GM12878 (cell line): ENCODE measurements around the gene TAS2R60. TPM values are rescaled to one million over a fixed set of nuclear protein-coding genes. Genes with fewer than 3 reads are reported as not detected.

ENCODE experiments used
- ATAC-seq: fragments of 200-7000 bp; cut with Tn5 transposase; 3 replicates; pipeline ENCODE4 v1.9.1; 2020; ENCODE audit warnings: mild to moderate bottlenecking, moderate library complexity
- BruUV-seq: library from RNA; stranded (reverse); fragments of 400-500 nt; replicated peaks from 2 replicates; lab custom pipeline; 2021; lab: Mats Ljungman, UMichigan
- CTCF ChIA-PET: fragments of 300-600 bp; sonication (Branson Sonifier 250); formaldehyde crosslinking; extraction: SDS; loops from one replicate; lab custom pipeline; 2021; ENCODE audit warnings: inconsistent platforms; lab: Yijun Ruan, JAX
- POLR2A ChIA-PET: fragments of 350-600 bp; formaldehyde crosslinking; extraction: SDS; loops from one replicate; lab custom pipeline; 2021; ENCODE audit warnings: inconsistent platforms; lab: Charles Lee
- RAD21 ChIA-PET: fragments of 300-600 bp; sonication (Branson Sonifier 250); formaldehyde crosslinking; loops from one replicate; lab custom pipeline; 2023; ENCODE audit warnings: antibody characterized with exemption; ENCODE audit not compliant: unreplicated experiment; lab: Charles Lee
- SMC1A ChIA-PET: fragments of 300-600 bp; sonication (Branson Sonifier 250); formaldehyde crosslinking; loops from one replicate; lab custom pipeline; 2023; ENCODE audit not compliant: unreplicated experiment, uncharacterized antibody; lab: Charles Lee
- DNase-seq: peaks from one replicate; pipeline ENCODE4 v3.0.0-alpha.2; 2011; ENCODE audit warnings: low read depth, low spot score
- FAIRE-seq: peaks from 3 replicates; lab custom pipeline; 2011; peaks lifted over from hg19 to GRCh38; lab: Jason Lieb, UNC
- H2AFZ ChIP-seq: 2 replicates; pipeline ENCODE4 v1.6.0; 2011; ENCODE audit warnings: low read depth, low read length, control low read depth; ENCODE audit not compliant: control insufficient read depth
- H3K27ac ChIP-seq: 2 replicates; pipeline ENCODE4 v1.5.1; 2011; ENCODE audit warnings: control low read depth; ENCODE audit not compliant: control insufficient read depth, insufficient read depth
- H3K27me3 ChIP-seq, 2 experiments: replicated peaks in 1 of 2; 2 replicates each; pipeline versions ENCODE4 v1.6.0 to v1.6.1; 2011; ENCODE audit warnings: low read length in 1 of 2; ENCODE audit not compliant: control insufficient read depth in 2 of 2, insufficient read depth in 2 of 2
- H3K36me3 ChIP-seq, 2 experiments: 2 replicates each; pipeline ENCODE4 v1.5.1; 2011; ENCODE audit warnings: low read length in 1 of 2; ENCODE audit not compliant: control insufficient read depth in 2 of 2, insufficient read depth in 2 of 2
- H3K4me1 ChIP-seq: 2 replicates; pipeline ENCODE4 v1.6.1; 2011; ENCODE audit warnings: mild to moderate bottlenecking, low read length, moderate library complexity, mixed read lengths; ENCODE audit not compliant: control insufficient read depth, insufficient read depth
- H3K4me2 ChIP-seq: 2 replicates; pipeline ENCODE4 v1.6.0; 2011; ENCODE audit warnings: control low read depth; ENCODE audit not compliant: control insufficient read depth, insufficient read depth
- H3K4me3 ChIP-seq: fragments of 200-600 bp; sonication (generic); 2 replicates; pipeline ENCODE4 v1.5.1; 2016
- H3K79me2 ChIP-seq: 2 replicates; pipeline ENCODE4 v1.6.0; 2011; ENCODE audit warnings: low read length; ENCODE audit not compliant: control insufficient read depth, insufficient read depth
- H3K9ac ChIP-seq: 2 replicates; pipeline ENCODE4 v1.8.0; 2011; ENCODE audit warnings: low read length, control low read depth, mixed read lengths; ENCODE audit not compliant: control insufficient read depth, insufficient read depth
- H3K9me3 ChIP-seq: replicated peaks from 3 replicates; pipeline ENCODE4 v1.5.1; 2011; ENCODE audit warnings: mild to moderate bottlenecking, low read length; ENCODE audit not compliant: control insufficient read depth, insufficient read depth
- H4K20me1 ChIP-seq: 2 replicates; pipeline ENCODE4 v1.6.0; 2011; ENCODE audit not compliant: control insufficient read depth, insufficient read depth
- CREB1 ChIP-seq: IDR thresholded peaks from 2 replicates; pipeline ENCODE4 v1.6.1; 2012; ENCODE audit warnings: low read depth, mild to moderate bottlenecking, inconsistent platforms
- EZH2 ChIP-seq: IDR thresholded peaks from 2 replicates; pipeline ENCODE4 v1.6.1; 2012; ENCODE audit warnings: low read depth, mild to moderate bottlenecking, control low read depth, inconsistent platforms, low read length, borderline replicate concordance; ENCODE audit not compliant: control insufficient read depth
- MYB ChIP-seq: fragments of 150-350 bp; IDR thresholded peaks from 2 replicates; pipeline ENCODE4 v1.6.1; 2014; ENCODE audit warnings: mild to moderate bottlenecking, low read depth, low read length, borderline replicate concordance
- NR2F1 ChIP-seq: fragments of 450-650 bp; conservative IDR thresholded peaks from 2 replicates; pipeline ENCODE4 v1.6.1; 2017; ENCODE audit warnings: mild to moderate bottlenecking
- SRF ChIP-seq, 2 experiments: IDR thresholded peaks; 2 replicates each; pipeline ENCODE4 v1.6.1; 2011; ENCODE audit warnings: low read depth in 2 of 2, low read length in 2 of 2, mild to moderate bottlenecking in 1 of 2, moderate library complexity in 1 of 2
- SUZ12 ChIP-seq: fragments of 200-600 bp; sonication (generic); IDR thresholded peaks from one replicate; pipeline ENCODE4 v1.6.1; 2018; ENCODE audit warnings: antibody characterized with exemption, mild to moderate bottlenecking; ENCODE audit not compliant: unreplicated experiment
- TCF12 ChIP-seq: IDR thresholded peaks from 2 replicates; pipeline ENCODE4 v1.6.1; 2011; ENCODE audit warnings: low read depth, mild to moderate bottlenecking, low read length
- WGBS: methylation state at CpG from one replicate; pipeline ENCODE4 v1.1.6; 2016; ENCODE audit warnings: low lambda C conversion rate; ENCODE audit not compliant: insufficient replicate concordance, insufficient coverage; ENCODE audit errors: missing lambda C conversion rate; 5-methylcytosine and 5-hydroxymethylcytosine counted together
- in situ Hi-C: fragments of 300-500 bp; cut with MboI; formaldehyde crosslinking; loops from 9 replicates; pipeline ENCODE4 v1.14.3; 2018; ENCODE audit warnings: mixed read lengths
- intact Hi-C: fragments of 100-400 bp; cut with micrococcal nuclease; formaldehyde crosslinking; loops from one replicate; pipeline ENCODE4 v1.14.2; 2022; ENCODE audit not compliant: unreplicated experiment
- polyA plus RNA-seq, 11 experiments: library from polyadenylated mRNA; depleted of rRNA in 4 of 11; unstranded in 6 of 11; stranded (reverse) in 5 of 11; fragments of >200 nt; fragmentation: Nextera tagmentation in 4 of 11; fragmentation: Illumina TruSeq in 1 of 11; extraction: Ambion mirVana in 4 of 11; extraction: Trizol in 1 of 11; gene quantifications; 1 replicate in 1 of 11; 2 replicates in 10 of 11; pipeline versions ENCODE4 v1.2.1 to v1.2.3, GENCODE V29; 2011 to 2016; ENCODE audit warnings: inconsistent platforms in 2 of 11, missing spikeins in 2 of 11, low read depth in 1 of 11
- total RNA-seq, 4 experiments: library from RNA; depleted of rRNA in 3 of 4; stranded (reverse); fragments of >200 nt in 3 of 4; fragmentation: Illumina TruSeq in 1 of 4; extraction: Trizol in 1 of 4; gene quantifications; 2 replicates each; pipeline versions ENCODE4 v1.2.1 to v1.2.3, GENCODE V29; 2013 to 2021

Gene TAS2R60
- total and polyA plus RNA-seq, 10 of the 15 experiments (the other 5 are each of a cell fraction or from before 2014, with no cell fraction given) = not detected

DNA sequence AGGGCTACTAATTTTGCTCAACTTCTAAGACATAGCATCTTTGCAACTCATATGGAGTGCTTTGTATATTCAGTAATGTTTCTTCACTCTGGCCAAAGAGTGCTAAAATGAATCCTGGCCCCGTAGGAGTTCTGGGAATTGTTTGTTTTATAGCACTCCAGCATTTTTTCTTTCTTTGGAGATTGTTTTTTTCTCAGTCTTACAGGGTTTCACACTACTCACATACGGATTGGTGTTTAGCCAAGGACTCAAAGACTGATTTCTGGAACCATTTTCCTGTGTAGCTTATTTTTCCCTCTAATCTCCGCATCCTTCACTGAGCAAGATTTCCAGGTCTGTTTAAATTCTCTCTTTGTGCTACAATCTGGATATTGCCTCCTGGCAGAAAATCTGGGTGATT lies 40.9 kb downstream of the TAS2R60 start:
- H4K20me1 ChIP-seq = no peaks in the 10 kb centered on the region
- intact Hi-C loops (no loop called here), in situ Hi-C loops (no loop called here)
- H3K79me2 ChIP-seq = no peaks in the 10 kb centered on the region
- ATAC-seq (no peak), FAIRE-seq (no peak), DNase-seq (no peak)
- 39% methylated on average over 3 of the region's 3 CpGs for WGBS
- H3K9me3 ChIP-seq = no peaks in the 10 kb centered on the region
- H3K4me1 ChIP-seq = no peaks in the 10 kb centered on the region
- H3K4me2 ChIP-seq = no peak overlapping the region
- H3K27me3 ChIP-seq = no peaks in the 10 kb centered on the region; a peak in 1 of 4 replicates
- RAD21 ChIA-PET = no interaction called here
- CTCF ChIA-PET = no interaction called here
- TF ChIP-seq MYB (no peak), NR2F1 (no peak)
- POLR2A ChIA-PET = no interaction called here
- no peak overlapping the region for H3K27ac ChIP-seq
- no peak overlapping the region for H3K9ac ChIP-seq
- no TSS peak for BruUV-seq
- no peaks in the 10 kb centered on the region for H3K36me3 ChIP-seq
- no peak overlapping the region for H2AFZ ChIP-seq
- H3K4me3 ChIP-seq = no peak overlapping the region
- SMC1A ChIA-PET = no interaction called here

DNA sequence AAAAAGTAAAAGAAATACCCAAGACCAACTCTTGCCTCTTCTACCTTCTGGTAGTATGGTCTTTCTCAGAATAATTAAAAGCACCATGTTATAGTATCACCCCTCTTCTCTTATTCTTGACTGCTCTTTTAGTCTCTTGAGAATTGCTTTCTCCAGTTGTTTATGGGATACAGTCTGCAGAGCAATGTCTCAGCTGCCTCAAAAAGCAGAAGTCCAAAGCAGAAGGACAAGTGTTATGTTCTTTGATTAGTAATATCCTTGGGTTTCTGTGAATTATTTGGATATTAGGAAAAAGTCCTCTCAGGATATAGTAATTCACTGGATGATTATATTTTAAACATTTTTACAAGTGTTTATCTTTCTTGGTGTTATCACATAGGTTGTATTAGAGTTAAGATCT lies 41.8 kb downstream of the TAS2R60 start:
- Histone ChIP-seq H3K9me3 (no peaks in the 10 kb centered on the region), H3K27ac (no peak overlapping the region), H3K27me3 (no peaks in the 10 kb centered on the region; a peak in 1 of 4 replicates), H3K4me1 (no peaks in the 10 kb centered on the region), H3K9ac (no peak overlapping the region), H4K20me1 (no peaks in the 10 kb centered on the region), H3K4me3 (no peak overlapping the region), H3K79me2 (no peaks in the 10 kb centered on the region), H2AFZ (no peak overlapping the region), H3K4me2 (no peak overlapping the region), H3K36me3 (no peaks in the 10 kb centered on the region)
- intact Hi-C loops (no loop called here), in situ Hi-C loops (no loop called here)
- ChIA-PET SMC1A (no interaction called here), CTCF (interaction anchor here (0.6 kb wide), 1 partner anchor 1070 kb away, joined by 5 read pairs; no protein-coding TSS in a partner anchor), RAD21 (no interaction called here), POLR2A (no interaction called here)
- no peak for TF ChIP-seq SUZ12
- TF ChIP-seq EZH2 = no peak
- no peak for TF ChIP-seq TCF12
- no peak for TF ChIP-seq CREB1
- TF ChIP-seq SRF (IDR thresholded peaks at IDR 0.05; ENCODE audit: low read depth in 2 of 2, low read length in 2 of 2) = no peak
- FAIRE-seq = no peak
- no peak for DNase-seq
- no TSS peak for BruUV-seq
- ATAC-seq = no peak
